ENCODE results near the gene MEIS2. TPM values are rescaled to one million over a fixed set of nuclear protein-coding genes. Genes with fewer than 3 reads are reported as not detected.

Gene MEIS2
- total RNA-seq, 1 donor, result 0.21 TPM

DNA sequence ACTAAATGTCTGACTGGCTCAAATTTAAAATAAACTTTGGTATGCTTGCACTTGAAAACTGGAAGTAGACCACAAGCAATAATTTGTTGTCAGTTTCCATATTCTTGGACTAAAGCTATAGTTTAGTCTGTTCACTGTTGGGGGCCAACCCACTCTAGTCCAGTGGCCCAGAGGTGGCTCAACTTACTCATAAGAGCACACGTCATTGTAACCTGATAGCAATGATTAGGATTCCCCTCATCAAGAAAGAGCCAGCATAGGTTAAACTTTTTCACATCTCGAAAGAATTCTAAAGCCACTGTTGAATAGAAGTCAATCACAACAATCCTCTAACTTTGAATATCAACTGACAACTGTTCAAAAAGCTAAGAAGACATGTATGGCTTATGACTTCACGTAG, 147.0 kb downstream of the MEIS2 start:
- Histone ChIP-seq H3K27me3 (ENCODE audit: insufficient read depth, low read length) (no peaks in the 10 kb centered on the region), H3K9me3 (ENCODE audit: low read depth, low read length) (no peaks in the 10 kb centered on the region), H3K4me3 (ENCODE audit: low read length) (no peak overlapping the region), H3K4me1 (ENCODE audit: insufficient read depth, low read length) (no peaks in the 10 kb centered on the region)

DNA sequence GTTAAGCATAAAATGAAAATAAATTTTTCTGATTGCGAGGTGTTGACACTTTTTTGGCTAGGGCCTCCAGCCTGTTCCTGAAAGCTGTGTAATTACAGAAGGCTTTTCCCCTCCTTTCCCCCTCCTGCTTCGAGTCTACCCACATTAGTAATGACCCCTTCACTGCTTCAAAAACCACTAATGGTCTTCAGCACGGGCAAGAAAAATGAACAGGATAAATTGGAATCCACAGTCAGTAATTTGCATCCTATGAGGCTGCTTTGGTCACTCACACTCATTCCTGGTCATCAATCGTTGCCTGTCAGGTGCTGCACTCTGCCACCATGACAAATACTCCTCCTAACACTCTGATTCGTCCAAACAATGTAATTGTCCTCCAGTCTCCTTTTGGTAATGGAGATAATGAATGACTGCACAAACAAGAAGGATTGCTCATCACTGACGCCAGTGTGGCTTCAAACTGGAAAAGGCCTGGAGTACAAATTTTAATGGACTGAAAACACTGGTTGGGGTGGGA, 148.6 kb downstream of the MEIS2 start:
- no peaks in the 10 kb centered on the region for H3K27me3 ChIP-seq (ENCODE audit: insufficient read depth, low read length)
- H3K9me3 ChIP-seq (ENCODE audit: low read depth, low read length), result no peaks in the 10 kb centered on the region
- no peak overlapping the region for H3K4me3 ChIP-seq (ENCODE audit: low read length)
- H3K4me1 ChIP-seq (ENCODE audit: insufficient read depth, low read length), result no peaks in the 10 kb centered on the region

DNA sequence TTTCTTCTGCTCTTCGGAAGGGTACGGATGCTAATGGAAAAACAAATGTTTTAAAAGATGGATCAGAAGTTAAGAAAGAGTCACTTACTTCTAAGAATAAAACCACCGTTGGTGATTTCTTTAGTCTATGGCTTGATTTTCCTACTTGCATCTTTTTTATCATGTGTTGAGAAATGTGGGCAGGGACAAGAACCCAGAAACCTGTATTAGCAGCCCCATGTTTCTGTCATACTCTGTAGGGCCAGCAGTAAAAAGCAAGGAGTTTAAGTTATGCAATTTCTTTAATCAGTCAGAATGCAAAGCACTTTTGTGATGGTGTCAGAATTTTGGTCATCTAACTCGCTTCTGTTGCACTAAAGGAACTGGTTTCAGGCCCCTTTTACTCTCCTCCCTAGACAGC, 150.0 kb downstream of the MEIS2 start:
- no peaks in the 10 kb centered on the region for H3K27me3 ChIP-seq (ENCODE audit: insufficient read depth, low read length)
- no peak overlapping the region for H3K4me3 ChIP-seq (ENCODE audit: low read length)
- H3K4me1 ChIP-seq (ENCODE audit: insufficient read depth, low read length), result no peaks in the 10 kb centered on the region

DNA sequence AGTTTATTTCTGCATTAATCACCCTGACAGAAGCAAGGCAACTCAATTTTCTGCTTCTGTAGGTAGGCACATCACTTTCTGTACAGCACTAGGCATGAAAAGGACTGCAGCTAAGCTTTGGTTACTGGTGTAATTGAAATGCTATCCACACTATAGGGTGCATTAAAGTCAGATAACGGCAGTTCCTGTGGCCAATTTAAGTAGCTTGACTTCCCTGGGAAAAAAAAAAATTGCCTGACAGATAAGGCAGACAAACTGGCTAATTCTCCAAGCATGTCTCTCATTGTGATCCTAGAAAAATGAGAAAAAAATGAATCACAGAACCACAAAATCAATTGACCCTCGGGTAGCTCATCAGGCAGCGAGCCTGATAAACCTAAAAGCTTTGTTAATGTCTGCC, 151.4 kb downstream of the MEIS2 start:
- Histone ChIP-seq H3K4me1 (ENCODE audit: insufficient read depth, low read length) (no peaks in the 10 kb centered on the region), H3K27me3 (ENCODE audit: insufficient read depth, low read length) (no peaks in the 10 kb centered on the region), H3K9me3 (ENCODE audit: low read depth, low read length) (no peaks in the 10 kb centered on the region), H3K4me3 (ENCODE audit: low read length) (no peak overlapping the region)

More for the DNA sequence above, 150.0 kb downstream of the MEIS2 start:
- no peaks in the 10 kb centered on the region for H3K9me3 ChIP-seq (ENCODE audit: low read depth, low read length)

DNA sequence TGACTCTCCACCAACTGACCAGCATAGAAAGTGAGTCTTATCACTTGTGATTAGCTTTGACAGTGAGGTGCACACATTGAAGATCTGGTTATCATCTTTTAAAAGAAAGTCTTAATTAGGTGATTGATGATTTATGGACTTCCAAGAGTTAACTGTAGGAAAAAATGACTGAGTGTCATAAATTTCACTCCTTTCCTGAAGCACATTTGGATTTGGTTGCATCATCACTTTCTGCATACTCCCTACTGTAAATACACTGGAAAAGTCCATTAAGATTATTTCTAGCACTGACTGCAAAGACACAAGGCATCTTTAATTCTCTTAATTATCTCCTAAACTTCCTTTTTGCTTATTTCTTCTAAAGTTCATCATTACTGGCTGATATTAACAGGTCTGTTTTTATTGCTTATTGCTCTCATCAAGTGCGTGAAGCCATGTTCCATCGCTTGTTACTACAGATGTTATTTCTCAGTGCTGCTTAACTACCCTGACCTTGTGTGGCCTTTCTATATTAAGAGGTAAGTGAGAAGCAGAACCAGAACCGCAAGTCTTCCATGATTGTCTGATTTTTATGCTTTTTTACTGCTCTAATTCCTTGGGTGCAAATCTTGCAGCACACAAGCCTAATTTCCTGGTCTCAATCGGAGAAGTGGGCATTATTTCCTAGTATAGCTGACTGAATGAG, 153.2 kb downstream of the MEIS2 start:
- no peaks in the 10 kb centered on the region for H3K27me3 ChIP-seq (ENCODE audit: insufficient read depth, low read length)
- no peaks in the 10 kb centered on the region for H3K9me3 ChIP-seq (ENCODE audit: low read depth, low read length)
- no peaks in the 10 kb centered on the region for H3K4me1 ChIP-seq (ENCODE audit: insufficient read depth, low read length)
- H3K4me3 ChIP-seq (ENCODE audit: low read length), result no peak overlapping the region

DNA sequence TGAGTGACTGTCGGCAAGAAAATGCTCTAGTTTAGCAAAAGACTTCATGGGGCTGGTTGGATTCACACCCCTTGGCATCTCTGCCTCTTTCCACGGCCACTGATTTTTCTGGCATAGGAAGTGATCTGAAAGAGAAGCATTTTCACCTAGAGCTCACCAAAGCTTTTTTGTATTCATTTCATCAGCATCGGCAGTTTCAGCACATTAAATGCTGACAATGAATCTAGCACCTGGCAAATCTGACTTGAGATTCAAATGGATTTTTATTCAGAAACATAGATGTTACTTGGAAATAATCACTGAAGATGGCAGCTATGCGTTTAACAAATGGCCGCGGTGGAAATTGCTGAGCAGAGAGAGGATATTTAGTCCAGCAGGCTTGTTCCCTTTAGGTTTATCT, 155.9 kb downstream of the MEIS2 start:
- Histone ChIP-seq H3K27me3 (ENCODE audit: insufficient read depth, low read length) (no peaks in the 10 kb centered on the region), H3K9me3 (ENCODE audit: low read depth, low read length) (no peaks in the 10 kb centered on the region), H3K4me1 (ENCODE audit: insufficient read depth, low read length) (no peaks in the 10 kb centered on the region), H3K4me3 (ENCODE audit: low read length) (no peak overlapping the region)

DNA sequence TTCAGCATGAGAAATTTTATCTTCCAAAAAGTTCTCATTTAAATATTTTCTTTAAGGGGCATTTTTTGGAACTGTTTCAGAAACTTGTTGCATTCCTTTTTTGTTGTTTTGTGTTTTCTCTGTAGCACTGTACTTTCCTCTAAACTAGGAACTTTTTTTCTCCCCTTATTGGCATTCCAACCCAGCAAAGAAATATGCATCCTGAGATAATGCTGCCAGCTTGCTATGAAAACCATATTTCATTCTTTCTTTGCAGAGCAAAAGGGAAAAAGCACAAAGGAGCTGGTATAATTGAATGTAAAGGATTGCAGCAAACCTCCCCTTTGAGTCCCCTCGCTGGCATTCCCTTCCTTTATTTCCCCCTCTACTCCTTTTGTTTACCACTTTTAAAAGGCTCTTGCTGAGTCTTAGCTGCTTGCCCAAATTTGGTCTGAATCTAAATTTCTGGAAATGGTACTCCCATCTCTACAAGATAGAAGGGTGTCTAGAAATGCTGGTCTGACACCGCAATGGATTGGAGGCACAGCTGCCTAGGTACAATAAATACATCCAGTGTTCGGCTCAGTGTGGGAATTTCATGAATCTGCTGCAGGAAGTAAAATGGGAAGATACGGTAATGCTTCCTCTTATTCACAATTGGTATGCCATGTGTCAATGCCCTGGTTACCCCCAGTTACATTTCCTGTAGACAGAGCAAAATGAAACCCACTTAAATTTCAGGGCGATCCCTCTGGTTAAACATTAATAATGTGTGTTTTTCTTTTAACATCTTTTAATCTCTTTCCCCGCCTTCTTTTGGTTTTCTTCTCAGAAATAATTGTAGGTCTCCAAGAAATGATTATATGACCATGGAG, 156.6 kb downstream of the MEIS2 start:
- Histone ChIP-seq H3K4me3 (ENCODE audit: low read length) (no peak overlapping the region), H3K27me3 (ENCODE audit: insufficient read depth, low read length) (no peaks in the 10 kb centered on the region), H3K9me3 (ENCODE audit: low read depth, low read length) (no peaks in the 10 kb centered on the region), H3K4me1 (ENCODE audit: insufficient read depth, low read length) (no peaks in the 10 kb centered on the region)

DNA sequence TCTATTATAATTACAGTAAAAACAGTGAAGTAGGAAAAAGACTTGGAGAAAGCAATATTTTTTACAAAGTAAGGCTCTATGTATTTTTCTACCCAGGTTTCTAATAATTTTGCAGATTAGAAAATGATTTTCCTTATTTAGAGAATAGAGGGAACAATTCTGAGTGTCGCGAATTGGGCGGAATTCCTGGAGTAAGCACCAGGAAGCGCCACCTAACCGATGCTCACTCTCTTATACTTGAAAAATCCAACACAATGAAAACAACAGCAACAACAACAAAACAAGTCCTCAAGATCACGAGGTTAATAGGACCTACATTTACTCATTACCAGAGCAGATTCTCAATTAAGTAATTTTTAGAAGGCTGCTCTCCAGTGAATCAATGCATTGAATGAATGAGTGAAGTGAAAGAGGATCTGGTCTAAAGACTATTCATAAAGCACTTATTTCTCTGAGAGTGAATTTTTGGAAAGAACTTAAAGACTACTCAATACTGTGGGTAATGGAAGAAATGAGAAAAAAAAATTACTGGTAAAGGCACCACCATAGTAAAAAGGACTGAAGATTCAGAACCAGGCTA, 158.0 kb downstream of the MEIS2 start:
- H3K4me1 ChIP-seq (ENCODE audit: insufficient read depth, low read length), result no peaks in the 10 kb centered on the region
- no peaks in the 10 kb centered on the region for H3K27me3 ChIP-seq (ENCODE audit: insufficient read depth, low read length)
- H3K9me3 ChIP-seq (ENCODE audit: low read depth, low read length), result no peaks in the 10 kb centered on the region
- H3K4me3 ChIP-seq (ENCODE audit: low read length), result no peak overlapping the region

DNA sequence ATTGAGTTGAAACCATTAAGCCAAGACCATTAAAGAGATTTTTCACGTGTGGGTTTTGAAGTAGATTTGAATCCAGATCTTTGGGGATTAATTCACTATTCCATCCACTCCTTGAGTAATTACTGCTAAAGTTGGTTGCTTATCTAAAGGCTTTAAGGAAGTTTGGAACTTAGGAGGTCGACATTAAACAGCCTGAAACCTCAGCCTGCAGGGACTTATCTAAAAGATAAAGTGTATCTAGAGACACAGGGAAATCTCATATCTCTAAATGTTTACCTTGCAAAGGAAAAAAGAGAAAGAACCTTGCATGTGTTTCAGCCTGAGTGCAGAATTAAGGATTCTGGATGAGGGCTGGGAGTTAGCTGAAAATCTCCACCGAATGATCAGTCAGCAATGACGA, 158.6 kb downstream of the MEIS2 start:
- H3K9me3 ChIP-seq (ENCODE audit: low read depth, low read length), result no peaks in the 10 kb centered on the region
- H3K4me3 ChIP-seq (ENCODE audit: low read length), result no peak overlapping the region
- H3K27me3 ChIP-seq (ENCODE audit: insufficient read depth, low read length), result no peaks in the 10 kb centered on the region
- no peaks in the 10 kb centered on the region for H3K4me1 ChIP-seq (ENCODE audit: insufficient read depth, low read length)

DNA sequence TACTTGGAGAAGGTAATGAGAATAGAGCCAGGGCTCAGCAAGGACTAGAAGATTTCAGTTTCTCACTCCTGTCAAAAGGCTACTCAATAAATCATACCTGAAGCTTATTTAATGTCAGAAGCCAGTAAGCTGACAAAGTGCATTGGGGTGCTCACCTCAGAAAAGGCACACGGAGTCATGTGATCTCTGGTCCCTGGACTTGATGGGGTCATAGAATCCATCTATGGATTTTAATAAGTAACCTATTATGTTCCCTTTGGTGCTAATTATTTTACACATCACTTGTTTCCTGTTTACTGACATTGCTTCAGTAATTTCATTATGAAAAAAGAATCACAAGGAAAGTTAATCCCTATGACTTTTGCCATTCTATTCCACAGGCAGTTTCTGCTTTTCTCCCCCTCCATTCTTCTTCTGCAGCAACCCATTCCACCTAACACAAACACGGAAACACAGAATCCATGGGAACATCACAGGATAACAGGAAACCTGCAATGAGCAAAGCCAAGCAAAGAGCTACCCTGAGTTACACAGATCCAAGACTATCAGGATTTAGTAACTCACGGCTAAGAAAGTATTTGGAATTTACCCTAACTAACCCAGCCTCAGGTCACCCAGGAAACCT, 159.6 kb downstream of the MEIS2 start:
- H3K27me3 ChIP-seq (ENCODE audit: insufficient read depth, low read length), result no peaks in the 10 kb centered on the region
- H3K4me3 ChIP-seq (ENCODE audit: low read length), result no peak overlapping the region
- H3K9me3 ChIP-seq (ENCODE audit: low read depth, low read length), result no peaks in the 10 kb centered on the region
- H3K4me1 ChIP-seq (ENCODE audit: insufficient read depth, low read length), result no peaks in the 10 kb centered on the region

DNA sequence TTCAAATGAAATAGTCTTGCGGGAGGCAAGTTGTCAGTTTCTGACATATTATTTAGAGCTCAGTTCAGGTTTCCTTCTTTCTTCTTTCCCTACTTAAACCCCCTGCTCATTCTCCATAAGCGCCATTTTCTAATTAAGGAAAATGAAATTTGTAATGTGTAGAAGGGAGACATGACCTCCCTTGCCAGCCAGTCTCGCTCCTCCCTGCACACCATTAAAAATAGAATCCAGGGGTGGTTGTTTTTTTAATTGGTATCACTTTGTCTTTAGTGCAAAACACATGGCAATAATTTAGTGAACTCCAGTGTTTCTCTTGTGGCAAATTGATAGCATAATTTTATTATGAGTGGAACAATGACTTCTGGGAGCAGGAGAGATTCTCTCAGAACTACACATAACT, 160.1 kb downstream of the MEIS2 start:
- Histone ChIP-seq H3K4me1 (ENCODE audit: insufficient read depth, low read length) (no peaks in the 10 kb centered on the region), H3K4me3 (ENCODE audit: low read length) (no peak overlapping the region), H3K9me3 (ENCODE audit: low read depth, low read length) (no peaks in the 10 kb centered on the region), H3K27me3 (ENCODE audit: insufficient read depth, low read length) (no peaks in the 10 kb centered on the region)

DNA sequence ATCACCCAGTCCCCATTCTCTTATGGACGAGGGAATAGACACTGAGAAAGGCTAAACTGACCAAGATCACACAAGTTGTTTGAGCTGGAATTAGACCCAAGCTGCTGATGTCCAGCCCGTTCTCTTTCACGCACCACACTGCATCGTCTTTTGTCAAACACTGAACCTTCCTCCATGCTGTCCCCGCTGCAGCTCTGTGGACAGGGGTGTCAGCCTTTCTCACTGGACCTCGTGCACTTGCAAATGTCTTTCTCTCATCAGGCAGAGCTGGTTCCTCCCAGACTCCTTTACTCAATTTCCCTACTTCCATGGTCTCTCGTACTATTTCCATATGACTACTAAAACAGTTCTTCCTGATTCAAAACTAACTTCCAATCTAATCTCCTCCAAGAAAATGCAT, 161.6 kb downstream of the MEIS2 start:
- H3K4me1 ChIP-seq (ENCODE audit: insufficient read depth, low read length), result no peaks in the 10 kb centered on the region
- H3K9me3 ChIP-seq (ENCODE audit: low read depth, low read length), result no peaks in the 10 kb centered on the region
- no peak overlapping the region for H3K4me3 ChIP-seq (ENCODE audit: low read length)
- no peaks in the 10 kb centered on the region for H3K27me3 ChIP-seq (ENCODE audit: insufficient read depth, low read length)

DNA sequence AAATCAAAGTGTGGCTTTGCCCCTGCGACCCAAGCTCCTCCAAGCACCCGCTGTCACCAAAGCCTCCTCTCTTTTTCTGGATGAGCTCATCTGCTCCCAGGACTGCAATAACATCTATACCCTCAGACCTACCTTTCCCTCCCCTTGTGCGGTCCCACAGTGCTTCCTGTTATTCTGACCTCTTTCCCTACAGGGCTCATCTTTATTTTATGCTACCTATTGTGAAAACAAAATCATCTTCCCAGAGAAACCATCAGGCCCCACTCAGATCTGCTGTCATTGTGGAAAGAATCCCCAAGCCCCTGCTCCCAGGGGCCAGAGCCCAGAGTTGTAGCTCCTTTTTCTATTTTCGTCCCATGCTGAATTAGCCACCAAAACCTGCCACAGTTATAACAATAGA, 162.2 kb downstream of the MEIS2 start:
- Histone ChIP-seq H3K4me3 (ENCODE audit: low read length) (no peak overlapping the region), H3K4me1 (ENCODE audit: insufficient read depth, low read length) (no peaks in the 10 kb centered on the region), H3K9me3 (ENCODE audit: low read depth, low read length) (no peaks in the 10 kb centered on the region), H3K27me3 (ENCODE audit: insufficient read depth, low read length) (no peaks in the 10 kb centered on the region)

DNA sequence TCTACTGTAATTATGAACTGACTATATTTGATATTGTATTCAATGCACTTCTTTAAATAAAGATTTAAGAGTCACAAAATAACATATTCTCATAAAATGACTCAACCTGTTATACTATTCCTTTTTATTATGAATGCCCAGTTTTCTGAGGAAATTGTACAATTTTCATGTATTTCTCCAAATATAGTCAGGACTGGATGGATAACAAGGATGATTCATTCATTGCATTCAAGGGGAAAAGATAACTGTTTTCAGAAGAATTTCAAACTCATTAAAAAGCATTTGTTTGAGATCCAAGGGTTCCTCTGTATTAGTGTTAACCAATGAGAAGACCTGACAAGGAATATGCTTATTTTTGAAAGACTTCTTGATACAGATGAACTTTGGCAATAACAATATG, 163.7 kb downstream of the MEIS2 start:
- Histone ChIP-seq H3K4me1 (ENCODE audit: insufficient read depth, low read length) (no peaks in the 10 kb centered on the region), H3K9me3 (ENCODE audit: low read depth, low read length) (no peaks in the 10 kb centered on the region), H3K4me3 (ENCODE audit: low read length) (no peak overlapping the region), H3K27me3 (ENCODE audit: insufficient read depth, low read length) (no peaks in the 10 kb centered on the region)
